ENCODE measurements around the gene TMEM119. TPM values are rescaled to one million over a fixed set of nuclear protein-coding genes. Genes with fewer than 3 reads are reported as not detected.

The TMEM119 gene
- total RNA-seq, 1 experiment from 2014 or later: not detected

DNA sequence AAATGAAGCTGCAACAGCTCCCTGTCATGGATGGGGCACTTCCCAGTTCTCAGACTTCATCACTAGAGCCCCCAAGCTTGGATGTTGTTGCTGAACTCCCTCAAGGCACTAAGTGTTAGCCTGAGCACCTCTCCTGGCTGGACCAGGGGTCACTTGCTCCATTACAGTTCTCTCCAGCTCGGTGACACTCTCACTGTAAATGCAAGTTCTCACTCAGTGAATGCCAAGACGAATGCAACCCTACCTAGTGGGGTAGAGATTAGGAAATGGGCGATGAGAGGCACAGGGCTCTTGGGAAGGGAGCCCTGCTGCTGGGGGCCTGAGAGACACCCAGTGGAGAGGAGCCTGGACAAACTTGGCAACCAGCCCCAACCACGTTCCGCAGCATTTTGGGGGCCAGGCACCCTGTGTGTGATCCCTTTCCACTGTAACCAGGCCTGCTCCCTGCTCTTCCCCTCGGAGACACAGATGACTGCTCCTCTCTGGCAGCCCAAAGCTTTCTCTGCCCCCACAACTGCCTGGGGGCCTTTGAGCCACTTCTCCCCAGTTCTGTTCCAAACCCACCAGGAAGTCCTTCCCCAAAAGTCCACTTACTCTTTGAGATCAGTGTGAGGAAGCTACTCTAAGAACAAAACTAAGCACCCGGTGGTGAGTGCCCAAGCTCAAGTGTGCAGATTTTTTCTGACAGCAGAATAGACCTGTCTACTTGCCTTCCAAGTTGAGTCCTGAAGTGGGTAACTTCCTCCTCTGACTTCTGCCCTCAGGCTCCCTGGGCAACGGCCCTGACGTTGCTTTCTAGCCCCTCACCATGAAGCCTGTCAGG is 43.8 kb upstream of the TMEM119 start:
- peaks cover 37% of the 10 kb centered on the region for H3K4me1 Mint-ChIP-seq (ENCODE audit: low read depth, unreplicated experiment)

DNA sequence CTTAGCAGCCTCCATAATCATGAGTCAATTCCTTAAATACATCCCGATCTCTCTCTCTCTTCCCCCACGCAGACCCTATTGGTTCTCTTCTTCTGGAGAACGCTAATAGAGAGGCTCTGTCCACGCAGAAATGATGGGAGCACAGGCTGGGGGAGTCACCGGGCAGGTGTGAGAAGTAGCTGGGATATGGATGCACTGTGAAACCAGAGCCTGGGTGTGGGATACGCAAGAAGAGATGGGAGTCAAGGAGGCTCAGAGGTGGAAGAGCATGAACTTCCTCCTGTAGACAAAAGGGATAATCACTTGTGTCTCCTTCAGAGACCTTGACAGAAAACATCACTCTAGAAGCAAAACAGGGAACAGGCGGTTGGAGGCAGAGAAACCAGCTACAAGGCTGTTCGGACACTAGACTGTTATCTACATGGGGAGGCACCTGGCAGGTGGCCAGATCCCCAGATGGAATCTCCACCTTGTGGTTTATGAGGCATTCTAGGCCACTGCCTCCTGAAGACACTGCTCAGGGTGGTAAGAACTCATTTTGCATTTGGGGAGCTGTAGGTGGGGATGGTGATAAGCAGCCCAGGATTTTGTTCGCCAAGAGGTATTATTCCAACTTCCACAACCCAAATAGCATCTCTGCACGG is 43.0 kb upstream of the TMEM119 start:
- peak; percentile 33 for DNase-seq
- Mint-ChIP-seq H3K27ac (ENCODE audit: unreplicated experiment) (peak overlapping the region; percentile 21), H3K36me3 (ENCODE audit: insufficient read depth, unreplicated experiment) (peaks cover 53% of the 10 kb centered on the region), H3K4me3 (ENCODE audit: low read depth, unreplicated experiment) (no peak overlapping the region), H3K9me3 (ENCODE audit: low read depth, unreplicated experiment) (no peaks in the 10 kb centered on the region), H3K27me3 (ENCODE audit: unreplicated experiment) (no peaks in the 10 kb centered on the region), H3K4me1 (ENCODE audit: low read depth, unreplicated experiment) (peaks cover 35% of the 10 kb centered on the region)
- no TSS peak for BruUV-seq (replicated peaks)
- CTCF ChIA-PET: interaction anchor here (0.7 to 1.5 kb wide), 3 partner anchors 15 to 79 kb away, joined by 3 to 4 read pairs (median 3); partner anchors contain the start of gene ISCU
- TF ChIP-seq, protein P1, sequence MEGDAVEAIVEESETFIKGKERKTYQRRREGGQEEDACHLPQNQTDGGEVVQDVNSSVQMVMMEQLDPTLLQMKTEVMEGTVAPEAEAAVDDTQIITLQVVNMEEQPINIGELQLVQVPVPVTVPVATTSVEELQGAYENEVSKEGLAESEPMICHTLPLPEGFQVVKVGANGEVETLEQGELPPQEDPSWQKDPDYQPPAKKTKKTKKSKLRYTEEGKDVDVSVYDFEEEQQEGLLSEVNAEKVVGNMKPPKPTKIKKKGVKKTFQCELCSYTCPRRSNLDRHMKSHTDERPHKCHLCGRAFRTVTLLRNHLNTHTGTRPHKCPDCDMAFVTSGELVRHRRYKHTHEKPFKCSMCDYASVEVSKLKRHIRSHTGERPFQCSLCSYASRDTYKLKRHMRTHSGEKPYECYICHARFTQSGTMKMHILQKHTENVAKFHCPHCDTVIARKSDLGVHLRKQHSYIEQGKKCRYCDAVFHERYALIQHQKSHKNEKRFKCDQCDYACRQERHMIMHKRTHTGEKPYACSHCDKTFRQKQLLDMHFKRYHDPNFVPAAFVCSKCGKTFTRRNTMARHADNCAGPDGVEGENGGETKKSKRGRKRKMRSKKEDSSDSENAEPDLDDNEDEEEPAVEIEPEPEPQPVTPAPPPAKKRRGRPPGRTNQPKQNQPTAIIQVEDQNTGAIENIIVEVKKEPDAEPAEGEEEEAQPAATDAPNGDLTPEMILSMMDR (IDR thresholded peaks at IDR 0.05; ENCODE audit: unreplicated experiment): no peak
- intact Hi-C loops (cut with micrococcal nuclease; ENCODE audit: unreplicated experiment): no loop called here

More for the DNA sequence above, 43.8 kb upstream of the TMEM119 start:
- TF ChIP-seq, protein P1 (IDR thresholded peaks at IDR 0.05; ENCODE audit: unreplicated experiment): no peak
- H3K4me3 Mint-ChIP-seq (ENCODE audit: low read depth, unreplicated experiment): no peak overlapping the region
- H3K36me3 Mint-ChIP-seq (ENCODE audit: insufficient read depth, unreplicated experiment): peaks cover 59% of the 10 kb centered on the region
- CTCF ChIA-PET: interaction anchor here (1.5 kb wide), 1 partner anchor 23 kb away, joined by 3 read pairs; no protein-coding TSS in a partner anchor
- DNase-seq: no peak
- no peaks in the 10 kb centered on the region for H3K9me3 Mint-ChIP-seq (ENCODE audit: low read depth, unreplicated experiment)
- no TSS peak for BruUV-seq (replicated peaks)
- no peaks in the 10 kb centered on the region for H3K27me3 Mint-ChIP-seq (ENCODE audit: unreplicated experiment)
- intact Hi-C loops (cut with micrococcal nuclease; ENCODE audit: unreplicated experiment): no loop called here
- peak overlapping the region; percentile 21 for H3K27ac Mint-ChIP-seq (ENCODE audit: unreplicated experiment)

DNA sequence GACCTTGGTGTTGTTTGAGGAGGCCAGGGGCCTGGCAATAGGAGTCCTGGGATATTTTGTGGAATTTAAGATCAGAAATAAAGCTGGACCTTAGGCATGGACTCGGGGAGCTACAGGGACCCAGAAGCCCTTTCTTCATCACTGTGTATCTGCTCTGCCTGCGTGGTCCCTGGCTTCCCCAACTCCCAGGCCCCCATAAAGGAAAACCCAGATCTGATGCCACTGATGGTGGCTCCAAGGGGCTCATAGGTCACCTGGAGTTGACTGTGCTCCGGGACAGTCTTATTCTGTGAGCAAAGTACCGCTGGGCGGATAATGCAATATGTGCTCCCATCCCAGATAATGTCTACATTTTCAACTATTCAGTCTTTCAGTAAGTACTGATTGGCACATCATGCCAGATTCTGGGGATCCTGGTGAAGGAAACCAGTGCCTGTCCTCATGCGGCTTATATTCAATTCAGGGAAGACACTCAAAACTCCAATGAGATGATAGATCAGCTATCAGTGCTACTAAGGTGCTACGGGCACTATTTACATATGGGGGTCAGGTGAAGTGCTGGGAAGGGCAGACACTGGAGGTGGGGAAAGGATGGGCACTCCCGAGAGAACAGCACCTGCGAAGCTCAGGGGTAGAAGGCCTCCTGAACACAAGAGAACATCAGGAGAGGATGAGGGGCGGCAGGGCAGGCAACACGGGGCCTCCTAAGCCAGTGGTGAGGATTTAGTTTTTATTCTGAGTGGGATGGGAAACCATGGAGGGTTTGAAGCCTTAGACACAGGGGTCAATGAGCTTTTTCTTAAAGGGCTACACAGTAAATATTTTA is 41.3 kb upstream of the TMEM119 start:
- CTCF ChIA-PET: interaction anchor here (0.6 kb wide), 1 partner anchor 59 kb away, joined by 3 read pairs; no protein-coding TSS in a partner anchor
- TF ChIP-seq, protein P1 (IDR thresholded peaks at IDR 0.05; ENCODE audit: unreplicated experiment): no peak
- BruUV-seq (replicated peaks): TSS peak; percentile 8

DNA sequence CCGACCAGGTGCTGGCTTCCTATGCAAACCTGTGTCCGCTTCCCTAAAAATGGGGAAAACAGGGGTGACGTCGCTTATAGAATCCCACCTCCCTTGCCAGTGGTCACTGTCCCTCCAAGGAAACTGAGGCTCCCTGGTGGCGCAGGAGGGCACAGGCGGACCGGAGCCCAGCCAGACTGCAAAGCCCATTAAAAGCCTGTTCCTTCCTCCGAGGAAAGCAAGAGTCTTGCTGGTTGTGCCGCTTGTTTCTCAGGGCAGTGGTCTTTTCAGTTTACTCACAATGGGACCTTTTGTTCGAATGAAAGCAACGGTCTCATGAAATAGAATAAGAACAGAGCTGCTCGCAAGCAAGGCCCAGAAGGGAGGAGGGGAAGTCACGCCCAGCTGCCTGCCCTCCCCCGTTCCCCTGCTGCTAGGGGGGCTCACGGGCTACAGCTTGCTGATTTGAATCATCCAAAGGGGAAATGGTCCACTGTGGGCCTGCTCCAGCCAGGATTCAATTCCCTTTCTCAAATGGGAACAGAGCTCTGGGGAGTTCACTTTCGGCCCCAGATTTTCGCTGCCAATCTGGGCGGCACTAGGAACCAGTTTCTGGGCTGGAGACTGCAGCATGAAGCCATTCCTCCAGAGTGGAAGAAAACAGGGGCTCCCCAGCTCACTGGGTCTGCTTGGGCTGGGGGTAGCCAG is 40.4 kb upstream of the TMEM119 start:
- intact Hi-C loops (cut with micrococcal nuclease; ENCODE audit: unreplicated experiment): no loop called here
- DNase-seq: no peak
- no peaks in the 10 kb centered on the region for H3K27me3 Mint-ChIP-seq (ENCODE audit: unreplicated experiment)
- peaks cover 30% of the 10 kb centered on the region for H3K36me3 Mint-ChIP-seq (ENCODE audit: insufficient read depth, unreplicated experiment)
- no peak overlapping the region for H3K4me3 Mint-ChIP-seq (ENCODE audit: low read depth, unreplicated experiment)
- CTCF ChIA-PET: no interaction called here
- no TSS peak for BruUV-seq (replicated peaks)
- no peaks in the 10 kb centered on the region for H3K9me3 Mint-ChIP-seq (ENCODE audit: low read depth, unreplicated experiment)
- TF ChIP-seq, protein P1 (IDR thresholded peaks at IDR 0.05; ENCODE audit: unreplicated experiment): no peak
- H3K27ac Mint-ChIP-seq (ENCODE audit: unreplicated experiment): no peak overlapping the region
- H3K4me1 Mint-ChIP-seq (ENCODE audit: low read depth, unreplicated experiment): peaks cover 16% of the 10 kb centered on the region

More for the DNA sequence above, 41.3 kb upstream of the TMEM119 start:
- no peak overlapping the region for H3K4me3 Mint-ChIP-seq (ENCODE audit: low read depth, unreplicated experiment)
- H3K27me3 Mint-ChIP-seq (ENCODE audit: unreplicated experiment): no peaks in the 10 kb centered on the region
- peaks cover 38% of the 10 kb centered on the region for H3K36me3 Mint-ChIP-seq (ENCODE audit: insufficient read depth, unreplicated experiment)
- peaks cover 18% of the 10 kb centered on the region for H3K4me1 Mint-ChIP-seq (ENCODE audit: low read depth, unreplicated experiment)
- DNase-seq: no peak
- H3K9me3 Mint-ChIP-seq (ENCODE audit: low read depth, unreplicated experiment): no peaks in the 10 kb centered on the region
- intact Hi-C loops (cut with micrococcal nuclease; ENCODE audit: unreplicated experiment): no loop called here
- H3K27ac Mint-ChIP-seq (ENCODE audit: unreplicated experiment): peak overlapping the region; percentile 28

All from Calu3 (cell line).